ENCODE measurements around the gene RACGAP1.
A peak's percentile ranks its signal among the peaks of the same experiment; 100 is the strongest.

RACGAP1 gene

DNA sequence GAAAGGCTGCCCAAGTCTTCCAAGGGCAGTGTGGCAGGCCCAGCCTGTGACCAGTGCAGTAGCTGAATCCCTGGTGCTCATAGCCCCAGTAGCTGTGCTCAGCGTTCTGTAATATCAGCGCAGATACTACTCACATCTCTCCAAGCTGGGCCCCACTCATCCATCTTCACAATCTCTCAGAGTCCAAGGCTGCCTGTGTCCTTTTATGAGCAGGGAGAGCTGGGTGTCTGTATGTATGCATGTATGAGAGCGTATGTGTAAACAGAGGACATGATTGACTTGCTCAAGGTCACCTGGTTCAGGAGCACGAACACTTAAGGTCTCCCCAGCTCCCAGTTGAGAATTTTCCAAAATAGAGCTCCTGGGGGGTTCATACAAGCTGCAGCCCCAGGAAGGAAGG is 47.2 kb downstream of the RACGAP1 start:
- Histone ChIP-seq H3K27me3 (ENCODE audit: insufficient read depth, poor library complexity, severe bottlenecking) (no peaks in the 10 kb centered on the region), H3K36me3 (ENCODE audit: low read depth) (no peaks in the 10 kb centered on the region), H3K4me3 (ENCODE audit: severe bottlenecking) (no peak overlapping the region), H3K4me1 (ENCODE audit: insufficient read depth, poor library complexity, severe bottlenecking) (no peaks in the 10 kb centered on the region), H3K27ac (ENCODE audit: poor library complexity, severe bottlenecking) (no peak overlapping the region), H3K9me3 (ENCODE audit: severe bottlenecking) (no peaks in the 10 kb centered on the region)
- TF ChIP-seq, protein P1, sequence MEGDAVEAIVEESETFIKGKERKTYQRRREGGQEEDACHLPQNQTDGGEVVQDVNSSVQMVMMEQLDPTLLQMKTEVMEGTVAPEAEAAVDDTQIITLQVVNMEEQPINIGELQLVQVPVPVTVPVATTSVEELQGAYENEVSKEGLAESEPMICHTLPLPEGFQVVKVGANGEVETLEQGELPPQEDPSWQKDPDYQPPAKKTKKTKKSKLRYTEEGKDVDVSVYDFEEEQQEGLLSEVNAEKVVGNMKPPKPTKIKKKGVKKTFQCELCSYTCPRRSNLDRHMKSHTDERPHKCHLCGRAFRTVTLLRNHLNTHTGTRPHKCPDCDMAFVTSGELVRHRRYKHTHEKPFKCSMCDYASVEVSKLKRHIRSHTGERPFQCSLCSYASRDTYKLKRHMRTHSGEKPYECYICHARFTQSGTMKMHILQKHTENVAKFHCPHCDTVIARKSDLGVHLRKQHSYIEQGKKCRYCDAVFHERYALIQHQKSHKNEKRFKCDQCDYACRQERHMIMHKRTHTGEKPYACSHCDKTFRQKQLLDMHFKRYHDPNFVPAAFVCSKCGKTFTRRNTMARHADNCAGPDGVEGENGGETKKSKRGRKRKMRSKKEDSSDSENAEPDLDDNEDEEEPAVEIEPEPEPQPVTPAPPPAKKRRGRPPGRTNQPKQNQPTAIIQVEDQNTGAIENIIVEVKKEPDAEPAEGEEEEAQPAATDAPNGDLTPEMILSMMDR (IDR thresholded peaks at IDR 0.05; ENCODE audit: poor library complexity, severe bottlenecking) = no peak
- ATAC-seq (ENCODE audit: low read depth) = no peak
- no peak for DNase-seq (ENCODE audit: low spot score)

DNA sequence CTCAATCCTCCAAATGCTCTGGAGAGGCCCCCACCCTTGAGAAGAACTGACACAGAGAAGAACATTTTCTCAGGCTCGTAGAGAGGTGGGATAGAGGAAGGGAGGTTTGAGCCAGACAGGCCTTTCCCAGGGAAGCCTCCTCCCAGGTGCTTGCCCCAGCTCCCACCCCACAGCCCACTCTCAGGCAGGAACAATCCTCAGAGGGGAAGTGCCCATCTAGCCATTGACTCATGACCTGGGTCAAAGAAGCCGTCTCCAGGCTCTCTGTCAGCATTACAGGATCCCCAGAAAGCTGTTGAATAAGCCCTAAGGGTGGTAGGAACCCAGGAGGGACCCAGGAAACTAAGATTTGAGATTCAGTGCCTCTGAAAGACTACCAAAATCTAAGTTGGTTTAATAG is 48.7 kb downstream of the RACGAP1 start:
- no peak for DNase-seq (ENCODE audit: low spot score)
- no peak overlapping the region for H3K4me3 ChIP-seq (ENCODE audit: severe bottlenecking)
- TF ChIP-seq, protein P1 (IDR thresholded peaks at IDR 0.05; ENCODE audit: poor library complexity, severe bottlenecking) = no peak
- H3K4me1 ChIP-seq (ENCODE audit: insufficient read depth, poor library complexity, severe bottlenecking) = no peaks in the 10 kb centered on the region
- H3K36me3 ChIP-seq (ENCODE audit: low read depth) = no peaks in the 10 kb centered on the region
- H3K9me3 ChIP-seq (ENCODE audit: severe bottlenecking) = no peaks in the 10 kb centered on the region
- H3K27ac ChIP-seq (ENCODE audit: poor library complexity, severe bottlenecking) = no peak overlapping the region
- ATAC-seq (ENCODE audit: low read depth) = no peak
- H3K27me3 ChIP-seq (ENCODE audit: insufficient read depth, poor library complexity, severe bottlenecking) = no peaks in the 10 kb centered on the region

DNA sequence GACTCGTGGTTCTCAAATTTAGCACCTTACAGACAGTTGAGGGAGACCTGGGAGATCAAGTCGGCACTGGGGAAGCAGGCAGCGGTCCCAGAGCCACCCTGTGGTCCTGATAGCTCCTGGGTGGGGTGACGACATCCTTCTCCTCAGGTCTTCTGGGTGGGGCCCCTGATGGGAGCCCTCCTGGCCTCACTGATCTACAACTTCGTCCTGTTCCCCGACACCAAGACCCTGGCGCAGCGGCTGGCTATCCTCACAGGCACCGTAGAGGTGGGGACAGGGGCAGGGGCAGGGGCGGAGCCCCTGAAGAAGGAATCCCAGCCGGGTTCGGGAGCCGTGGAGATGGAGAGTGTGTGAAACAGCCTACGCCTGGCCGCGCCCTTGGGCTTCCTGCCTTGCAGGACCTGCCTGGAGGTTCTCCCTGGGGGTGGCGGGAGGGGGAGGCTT is 50.0 kb downstream of the RACGAP1 start:
- no peak for DNase-seq (ENCODE audit: low spot score)
- TF ChIP-seq, protein P1 (IDR thresholded peaks at IDR 0.05; ENCODE audit: poor library complexity, severe bottlenecking) = no peak
- H3K9me3 ChIP-seq (ENCODE audit: severe bottlenecking) = no peaks in the 10 kb centered on the region
- H3K4me1 ChIP-seq (ENCODE audit: insufficient read depth, poor library complexity, severe bottlenecking) = no peaks in the 10 kb centered on the region
- no peak for ATAC-seq (ENCODE audit: low read depth)
- no peak overlapping the region for H3K4me3 ChIP-seq (ENCODE audit: severe bottlenecking)
- no peak overlapping the region for H3K27ac ChIP-seq (ENCODE audit: poor library complexity, severe bottlenecking)
- no peaks in the 10 kb centered on the region for H3K27me3 ChIP-seq (ENCODE audit: insufficient read depth, poor library complexity, severe bottlenecking)
- H3K36me3 ChIP-seq (ENCODE audit: low read depth) = no peaks in the 10 kb centered on the region

DNA sequence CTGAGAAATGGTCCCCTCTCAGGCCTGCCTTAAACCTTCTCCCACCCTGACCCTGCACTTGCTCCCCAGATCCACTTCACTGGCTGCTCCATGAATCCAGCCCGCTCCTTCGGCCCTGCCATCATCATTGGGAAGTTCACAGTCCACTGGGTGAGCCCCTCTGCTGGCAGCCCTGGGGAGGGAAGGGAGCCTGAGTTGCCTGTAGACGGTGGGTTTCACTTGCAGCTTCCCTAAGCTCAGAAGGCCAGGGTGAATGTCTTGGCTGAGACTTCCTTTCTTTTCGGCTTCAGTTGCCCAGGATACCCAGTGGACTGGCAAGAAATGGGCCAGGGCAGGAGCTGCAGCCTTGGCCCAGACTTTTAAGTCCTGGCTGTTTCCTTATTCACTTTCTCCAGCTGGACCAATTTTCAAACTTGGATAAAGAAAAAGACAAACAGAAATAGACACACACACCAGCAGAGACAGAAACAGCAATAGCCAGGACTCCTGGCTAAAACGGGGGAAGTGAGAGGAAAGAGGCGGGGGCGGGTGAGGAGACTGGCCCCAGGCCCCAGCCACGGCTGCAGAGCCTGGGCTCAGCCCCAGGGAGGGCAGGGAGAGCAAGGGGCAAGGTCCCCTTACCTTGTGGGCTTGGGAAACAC is 50.5 kb downstream of the RACGAP1 start:
- no peak for DNase-seq (ENCODE audit: low spot score)
- ATAC-seq (ENCODE audit: low read depth) = no peak

DNA sequence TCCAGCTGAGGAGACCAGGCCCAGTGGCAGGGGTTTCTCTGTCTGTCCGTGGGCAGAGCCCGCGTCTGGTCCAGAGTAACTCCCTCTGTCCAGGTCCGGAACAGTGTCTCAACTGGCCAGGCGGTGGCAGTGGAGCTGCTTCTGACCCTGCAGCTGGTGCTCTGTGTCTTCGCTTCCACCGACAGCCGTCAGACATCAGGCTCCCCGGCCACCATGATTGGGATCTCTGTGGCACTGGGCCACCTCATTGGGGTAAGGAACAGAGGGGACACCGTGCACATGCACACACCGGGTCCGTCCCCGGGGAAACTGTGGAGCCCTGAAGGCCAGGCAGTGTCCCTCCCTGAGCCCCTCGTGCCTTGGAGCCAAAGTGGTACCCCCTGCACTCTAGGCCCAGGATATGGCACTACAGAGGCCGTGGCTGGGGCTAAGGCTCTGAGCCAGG is 51.0 kb downstream of the RACGAP1 start:
- Histone ChIP-seq H3K9me3 (ENCODE audit: severe bottlenecking) (no peaks in the 10 kb centered on the region), H3K4me3 (ENCODE audit: severe bottlenecking) (no peak overlapping the region), H3K27me3 (ENCODE audit: insufficient read depth, poor library complexity, severe bottlenecking) (no peaks in the 10 kb centered on the region), H3K27ac (ENCODE audit: poor library complexity, severe bottlenecking) (no peak overlapping the region), H3K36me3 (ENCODE audit: low read depth) (no peaks in the 10 kb centered on the region), H3K4me1 (ENCODE audit: insufficient read depth, poor library complexity, severe bottlenecking) (no peaks in the 10 kb centered on the region)
- TF ChIP-seq, protein P1 (IDR thresholded peaks at IDR 0.05; ENCODE audit: poor library complexity, severe bottlenecking) = peak; percentile 15
- no peak for DNase-seq (ENCODE audit: low spot score)
- no peak; the same call in 2 of the 3 replicates for ATAC-seq (ENCODE audit: low read depth)

More for the DNA sequence above, 50.5 kb downstream of the RACGAP1 start:
- H3K27me3 ChIP-seq (ENCODE audit: insufficient read depth, poor library complexity, severe bottlenecking) = no peaks in the 10 kb centered on the region
- TF ChIP-seq, protein P1 (IDR thresholded peaks at IDR 0.05; ENCODE audit: poor library complexity, severe bottlenecking) = no peak
- H3K36me3 ChIP-seq (ENCODE audit: low read depth) = no peaks in the 10 kb centered on the region
- no peaks in the 10 kb centered on the region for H3K9me3 ChIP-seq (ENCODE audit: severe bottlenecking)
- H3K4me3 ChIP-seq (ENCODE audit: severe bottlenecking) = no peak overlapping the region
- H3K27ac ChIP-seq (ENCODE audit: poor library complexity, severe bottlenecking) = no peak overlapping the region
- no peaks in the 10 kb centered on the region for H3K4me1 ChIP-seq (ENCODE audit: insufficient read depth, poor library complexity, severe bottlenecking)
